ENCODE data around the gene GSC2.

GRCh38 chr22:19180234-19180633 is 30.1 kb upstream of the GSC2 start:
- TF ChIP-seq CTCF (IDR thresholded peaks at IDR 0.05) = no peak
- no peak for TF ChIP-seq POLR2A (IDR thresholded peaks at IDR 0.05)
